ENCODE measurements around the gene IL23R.

- TF ChIP-seq CTCF (IDR thresholded peaks at IDR 0.05), result no peak
- TF ChIP-seq EZH2 (IDR thresholded peaks at IDR 0.05; ENCODE audit: borderline replicate concordance, insufficient read depth, low read depth, low read length, poor library complexity, severe bottlenecking), result no peak
Observed at GRCh38 chr1:67264152-67264551, 97.9 kb downstream of the IL23R start.
